Thoracic aorta (tissue), 2 donors: ENCODE data around the gene ATXN7L1. TPM values are rescaled to one million over a fixed set of nuclear protein-coding genes. Genes with fewer than 3 reads are reported as not detected.

Experiments used
- ATAC-seq: fragments of 150-250 bp; one replicate; pipeline ENCODE4 v1.8.0; 2017; ENCODE audit warnings: low read depth; ENCODE audit not compliant: insufficient number of reproducible peaks, low FRiP score
- DNase-seq: peaks from one replicate; pipeline ENCODE4 v3.0.0-alpha.2; 2020; ENCODE audit warnings: low spot score
- H3K27ac ChIP-seq, 2 donors: fragments of 200-600 bp; sonication (generic); 1 replicate in 1 of 2; 2 replicates in 1 of 2; pipeline ENCODE4 v1.5.1; 2016; ENCODE audit warnings: mild to moderate bottlenecking in 2 of 2, moderate library complexity in 2 of 2
- H3K27me3 ChIP-seq: fragments of 200-600 bp; sonication (generic); replicated peaks from 2 replicates; pipeline ENCODE4 v1.6.0; 2016; ENCODE audit warnings: mild to moderate bottlenecking; ENCODE audit not compliant: insufficient read depth
- H3K36me3 ChIP-seq: fragments of 200-600 bp; sonication (generic); one replicate; pipeline ENCODE4 v1.5.1; 2016
- H3K4me1 ChIP-seq, 2 donors: fragments of 200-600 bp; sonication (generic); 1 replicate in 1 of 2; 2 replicates in 1 of 2; pipeline versions ENCODE4 v1.5.1 to v1.6.0; 2016; ENCODE audit warnings: low read depth in 2 of 2, mild to moderate bottlenecking in 1 of 2; ENCODE audit not compliant: control insufficient read depth in 1 of 2
- H3K4me3 ChIP-seq: fragments of 200-600 bp; sonication (generic); 2 replicates; pipeline ENCODE4 v1.5.1; 2016; ENCODE audit warnings: mild to moderate bottlenecking
- H3K9me3 ChIP-seq: fragments of 200-600 bp; sonication (generic); 2 replicates; pipeline ENCODE4 v1.5.1; 2016
- total RNA-seq, 2 donors: library from RNA; depleted of rRNA; stranded (reverse); fragments of >200 nt; gene quantifications; one replicate each; pipeline versions ENCODE4 v1.1.0 to v1.2.3, GENCODE V29; 2016
- TF ChIP-seq, protein P1 (sequence below): fragments of 200-600 bp; sonication (generic); IDR thresholded peaks from one replicate; pipeline ENCODE4 v1.5.1; 2019; ENCODE audit warnings: antibody characterized with exemption

Gene ATXN7L1
- total RNA-seq = 10 to 100 TPM; 11.6 to 13.4 TPM

DNA sequence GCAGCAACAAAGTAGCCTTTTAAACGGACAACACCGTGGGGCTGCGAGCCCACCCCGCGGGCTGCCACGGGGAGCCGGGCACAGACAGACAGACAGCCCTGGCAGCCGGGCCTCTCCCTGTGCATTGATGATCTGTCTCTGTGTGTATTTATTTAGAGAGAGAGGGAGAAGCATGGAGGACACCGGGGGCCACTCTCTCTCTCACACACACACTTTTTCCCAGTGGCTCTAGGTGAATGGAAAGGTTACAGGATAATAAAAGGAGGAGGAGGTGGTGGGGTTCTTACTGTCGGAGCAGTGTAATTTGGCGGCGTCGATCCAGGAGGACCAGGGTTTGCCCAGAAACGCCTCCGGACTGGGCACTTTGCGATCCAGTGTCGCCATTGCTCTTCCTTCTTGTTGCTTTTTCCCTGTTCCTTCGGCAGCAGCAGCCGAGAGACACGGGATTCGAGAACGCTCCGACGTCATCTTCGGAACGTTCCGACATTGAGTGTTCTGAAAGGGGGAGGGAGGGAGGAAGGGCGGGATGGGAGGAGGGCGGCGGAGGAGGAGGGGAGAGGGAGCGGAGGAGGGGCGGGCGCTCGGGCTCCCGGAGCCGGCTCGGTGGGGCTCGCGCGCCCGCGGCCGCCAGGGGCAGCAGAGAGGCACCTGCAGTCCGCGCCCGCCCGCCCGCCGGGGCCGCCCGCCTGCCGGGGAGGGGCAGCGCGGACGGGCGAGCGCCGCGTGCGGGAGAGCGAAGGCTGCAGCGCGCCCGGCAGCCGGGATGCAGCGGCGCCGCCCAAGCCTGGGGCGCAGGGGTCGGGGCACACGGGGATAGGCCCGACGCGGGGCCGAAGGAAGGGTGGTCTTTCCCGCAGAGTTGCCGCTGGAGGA, at the start of gene ATXN7L1:
Gene ATXN7L1, minus strand, starts transcription at position 509 of the 873 bp plus-strand sequence. Its CDS starts 41 bp downstream, at position 468.
- DNase-seq (peak; percentile 85), ATAC-seq (peak; percentile 94)
- H3K27me3 ChIP-seq = no peaks in the 10 kb centered on the region
- peak within 1 kb of the TSS; percentile 35 to 72 for H3K27ac ChIP-seq
- H3K4me3 ChIP-seq = peak within 1 kb of the TSS; percentile 93
- no peaks in the 10 kb centered on the region for H3K9me3 ChIP-seq
- no peaks in the 10 kb centered on the region for H3K36me3 ChIP-seq
- peaks cover 11 to 33% of the 10 kb centered on the region in 2 donors for H3K4me1 ChIP-seq
- TF ChIP-seq, protein P1, sequence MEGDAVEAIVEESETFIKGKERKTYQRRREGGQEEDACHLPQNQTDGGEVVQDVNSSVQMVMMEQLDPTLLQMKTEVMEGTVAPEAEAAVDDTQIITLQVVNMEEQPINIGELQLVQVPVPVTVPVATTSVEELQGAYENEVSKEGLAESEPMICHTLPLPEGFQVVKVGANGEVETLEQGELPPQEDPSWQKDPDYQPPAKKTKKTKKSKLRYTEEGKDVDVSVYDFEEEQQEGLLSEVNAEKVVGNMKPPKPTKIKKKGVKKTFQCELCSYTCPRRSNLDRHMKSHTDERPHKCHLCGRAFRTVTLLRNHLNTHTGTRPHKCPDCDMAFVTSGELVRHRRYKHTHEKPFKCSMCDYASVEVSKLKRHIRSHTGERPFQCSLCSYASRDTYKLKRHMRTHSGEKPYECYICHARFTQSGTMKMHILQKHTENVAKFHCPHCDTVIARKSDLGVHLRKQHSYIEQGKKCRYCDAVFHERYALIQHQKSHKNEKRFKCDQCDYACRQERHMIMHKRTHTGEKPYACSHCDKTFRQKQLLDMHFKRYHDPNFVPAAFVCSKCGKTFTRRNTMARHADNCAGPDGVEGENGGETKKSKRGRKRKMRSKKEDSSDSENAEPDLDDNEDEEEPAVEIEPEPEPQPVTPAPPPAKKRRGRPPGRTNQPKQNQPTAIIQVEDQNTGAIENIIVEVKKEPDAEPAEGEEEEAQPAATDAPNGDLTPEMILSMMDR = peak; percentile 51

- no peaks in the 10 kb centered on the region for H3K4me1 ChIP-seq
- H3K4me3 ChIP-seq = no peak overlapping the region
- ATAC-seq (no peak), DNase-seq (no peak)
- no peaks in the 10 kb centered on the region for H3K9me3 ChIP-seq
- H3K27me3 ChIP-seq = no peaks in the 10 kb centered on the region
- no peak overlapping the region for H3K27ac ChIP-seq
- no peaks in the 10 kb centered on the region for H3K36me3 ChIP-seq
- TF ChIP-seq, protein P1 = no peak
Observed at GRCh38 chr7:105926131-105926530, 49.7 kb upstream of the ATXN7L1 start.

- H3K4me1 ChIP-seq = no peaks in the 10 kb centered on the region
- no peaks in the 10 kb centered on the region for H3K9me3 ChIP-seq
- no peak overlapping the region for H3K4me3 ChIP-seq
- DNase-seq (no peak), ATAC-seq (no peak)
- no peak overlapping the region for H3K27ac ChIP-seq
- TF ChIP-seq, protein P1 = no peak
- no peaks in the 10 kb centered on the region for H3K36me3 ChIP-seq
- H3K27me3 ChIP-seq = no peaks in the 10 kb centered on the region
Observed at GRCh38 chr7:105924945-105925344, 48.5 kb upstream of the ATXN7L1 start.

DNA sequence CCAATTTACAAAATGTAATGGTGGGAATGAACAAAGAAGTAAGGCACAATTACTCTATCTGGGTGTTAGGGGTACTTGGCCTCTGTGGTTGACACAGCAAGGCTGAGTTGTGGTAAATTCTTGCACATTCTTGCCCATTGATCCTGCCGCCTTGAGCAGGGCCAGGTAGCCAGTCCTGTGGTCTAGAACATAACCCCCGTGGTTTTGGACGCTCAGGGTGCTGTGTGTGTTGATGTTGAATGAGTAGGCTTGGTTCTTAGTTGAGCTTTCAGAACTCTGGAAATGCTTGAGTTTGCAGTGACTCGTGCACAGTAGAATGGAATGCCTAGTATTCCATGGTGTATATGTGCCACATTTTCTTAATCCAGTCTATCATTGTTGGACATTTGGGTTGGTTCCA, 44.4 kb upstream of the ATXN7L1 start:
- Histone ChIP-seq H3K4me3 (no peak overlapping the region), H3K27ac (no peak overlapping the region), H3K9me3 (no peaks in the 10 kb centered on the region), H3K27me3 (no peaks in the 10 kb centered on the region), H3K36me3 (no peaks in the 10 kb centered on the region), H3K4me1 (no peaks in the 10 kb centered on the region)
- DNase-seq (no peak), ATAC-seq (no peak)
- TF ChIP-seq, protein P1 = no peak

DNA sequence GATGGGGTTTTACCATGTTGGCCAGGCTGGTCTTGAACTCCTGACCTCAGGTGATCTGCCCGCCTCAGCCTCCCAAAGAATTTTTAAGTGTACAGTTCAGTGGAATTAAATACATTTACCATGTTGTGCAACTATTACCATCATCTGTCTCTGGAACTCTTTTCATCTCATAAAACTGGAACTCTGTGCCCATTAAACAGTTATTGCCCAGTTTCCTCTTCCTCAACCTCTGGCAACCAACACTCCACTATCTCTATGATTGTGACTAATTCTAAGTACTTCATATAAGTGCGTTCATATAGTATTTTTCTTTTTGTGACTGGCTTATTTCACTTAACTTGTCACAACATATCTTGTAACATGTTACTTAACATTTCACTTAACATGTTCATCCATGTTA, 41.3 kb upstream of the ATXN7L1 start:
- Histone ChIP-seq H3K27me3 (no peaks in the 10 kb centered on the region), H3K36me3 (no peaks in the 10 kb centered on the region), H3K4me1 (no peaks in the 10 kb centered on the region)

More for the DNA sequence above, 41.3 kb upstream of the ATXN7L1 start:
- Histone ChIP-seq H3K27ac (no peak overlapping the region), H3K9me3 (no peaks in the 10 kb centered on the region), H3K4me3 (no peak overlapping the region)
- DNase-seq (no peak), ATAC-seq (no peak)
- TF ChIP-seq, protein P1 = no peak
